Nephron progenitor cell (in vitro differentiated cells): Measurements from ENCODE around the gene KCNMB3.

ENCODE experiments used
- DNase-seq: peaks from one replicate; pipeline ENCODE4 v3.0.0; 2021
- H3K27ac Mint-ChIP-seq: 2 replicates; pipeline ENCODE4 v1.8.0; 2021; ENCODE audit warnings: mild to moderate bottlenecking, moderate library complexity, mixed read lengths
- H3K27me3 Mint-ChIP-seq: 2 replicates; pipeline ENCODE4 v1.8.0; 2021; ENCODE audit warnings: mild to moderate bottlenecking, low read depth, mixed read lengths; ENCODE audit not compliant: poor library complexity
- H3K36me3 Mint-ChIP-seq: 2 replicates; pipeline ENCODE4 v1.8.0; 2021; ENCODE audit warnings: low read depth, mixed read lengths
- H3K4me1 Mint-ChIP-seq: 2 replicates; pipeline ENCODE4 v1.8.0; 2021; ENCODE audit warnings: mixed read lengths
- H3K4me3 Mint-ChIP-seq: 2 replicates; pipeline ENCODE4 v1.8.0; 2021; ENCODE audit warnings: mild to moderate bottlenecking, moderate library complexity, mixed read lengths
- H3K9me3 Mint-ChIP-seq: 2 replicates; pipeline ENCODE4 v1.8.0; 2021; ENCODE audit warnings: mild to moderate bottlenecking, moderate library complexity, mixed read lengths
- TF ChIP-seq, protein P1 (sequence below): fragments of 200-600 bp; sonication (generic); IDR thresholded peaks from 2 replicates; pipeline ENCODE4 v1.5.0; 2021; ENCODE audit warnings: antibody characterized with exemption

The KCNMB3 gene

DNA sequence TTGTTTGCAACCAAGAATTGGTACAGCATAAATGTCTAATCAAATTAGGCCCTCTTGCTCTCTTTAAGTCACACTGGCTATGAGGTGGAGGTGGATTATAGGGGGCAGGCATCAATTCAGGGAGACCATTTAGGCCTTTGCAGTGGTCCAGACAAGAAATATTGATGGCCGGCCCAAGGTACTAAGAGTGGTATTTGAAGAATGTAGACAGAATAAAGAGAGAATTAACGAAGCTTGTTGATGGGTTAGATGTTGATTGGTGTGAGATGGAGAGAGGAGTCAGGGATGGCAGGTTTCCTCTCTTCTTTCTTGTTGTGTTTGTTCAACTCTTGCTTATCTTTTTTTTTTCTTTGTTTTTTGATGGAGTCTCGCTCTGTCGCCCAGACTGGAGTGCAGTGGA is 54.2 kb downstream of the KCNMB3 start:
- peaks cover 3% of the 10 kb centered on the region for H3K27me3 Mint-ChIP-seq
- peak overlapping the region; percentile 81 for H3K27ac Mint-ChIP-seq
- H3K4me3 Mint-ChIP-seq = no peak overlapping the region
- TF ChIP-seq, protein P1, sequence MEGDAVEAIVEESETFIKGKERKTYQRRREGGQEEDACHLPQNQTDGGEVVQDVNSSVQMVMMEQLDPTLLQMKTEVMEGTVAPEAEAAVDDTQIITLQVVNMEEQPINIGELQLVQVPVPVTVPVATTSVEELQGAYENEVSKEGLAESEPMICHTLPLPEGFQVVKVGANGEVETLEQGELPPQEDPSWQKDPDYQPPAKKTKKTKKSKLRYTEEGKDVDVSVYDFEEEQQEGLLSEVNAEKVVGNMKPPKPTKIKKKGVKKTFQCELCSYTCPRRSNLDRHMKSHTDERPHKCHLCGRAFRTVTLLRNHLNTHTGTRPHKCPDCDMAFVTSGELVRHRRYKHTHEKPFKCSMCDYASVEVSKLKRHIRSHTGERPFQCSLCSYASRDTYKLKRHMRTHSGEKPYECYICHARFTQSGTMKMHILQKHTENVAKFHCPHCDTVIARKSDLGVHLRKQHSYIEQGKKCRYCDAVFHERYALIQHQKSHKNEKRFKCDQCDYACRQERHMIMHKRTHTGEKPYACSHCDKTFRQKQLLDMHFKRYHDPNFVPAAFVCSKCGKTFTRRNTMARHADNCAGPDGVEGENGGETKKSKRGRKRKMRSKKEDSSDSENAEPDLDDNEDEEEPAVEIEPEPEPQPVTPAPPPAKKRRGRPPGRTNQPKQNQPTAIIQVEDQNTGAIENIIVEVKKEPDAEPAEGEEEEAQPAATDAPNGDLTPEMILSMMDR = no peak
- DNase-seq = no peak
- H3K9me3 Mint-ChIP-seq = no peaks in the 10 kb centered on the region
- peaks cover 37% of the 10 kb centered on the region for H3K36me3 Mint-ChIP-seq
- no peaks in the 10 kb centered on the region for H3K4me1 Mint-ChIP-seq

GRCh38 chr3:179196098-179196497 is 54.8 kb downstream of the KCNMB3 start:
- DNase-seq = no peak
- no peak overlapping the region for H3K4me3 Mint-ChIP-seq
- H3K36me3 Mint-ChIP-seq = peaks cover 31% of the 10 kb centered on the region
- no peaks in the 10 kb centered on the region for H3K9me3 Mint-ChIP-seq
- no peak overlapping the region for H3K27ac Mint-ChIP-seq
- peaks cover 3% of the 10 kb centered on the region for H3K27me3 Mint-ChIP-seq
- TF ChIP-seq, protein P1 = no peak
- no peaks in the 10 kb centered on the region for H3K4me1 Mint-ChIP-seq

GRCh38 chr3:179194931-179195330 is 56.0 kb downstream of the KCNMB3 start:
- no peak overlapping the region for H3K4me3 Mint-ChIP-seq
- H3K4me1 Mint-ChIP-seq = peaks cover 3% of the 10 kb centered on the region
- no peak for DNase-seq
- no peaks in the 10 kb centered on the region for H3K9me3 Mint-ChIP-seq
- TF ChIP-seq, protein P1 = no peak
- no peak overlapping the region for H3K27ac Mint-ChIP-seq
- peaks cover 21% of the 10 kb centered on the region for H3K36me3 Mint-ChIP-seq
- H3K27me3 Mint-ChIP-seq = peaks cover 3% of the 10 kb centered on the region
